Measurements from ENCODE around the gene OASL. TPM values are rescaled to one million over a fixed set of nuclear protein-coding genes. Genes with fewer than 3 reads are reported as not detected.

The OASL gene
- total RNA-seq, 1 donor from 2014 or later: 0.58 TPM

GRCh38 chr12:121060149-121061001 lies 21.3 kb upstream of the OASL start:
- peak; percentile 51 for TF ChIP-seq CTCF (IDR thresholded peaks at IDR 0.05; ENCODE audit: insufficient read depth, low read length, poor library complexity, severe bottlenecking)
- no peak for DNase-seq (ENCODE audit: low read depth)
- Histone ChIP-seq H3K4me3 (ENCODE audit: low read depth, low read length) (no peak overlapping the region), H3K36me3 (ENCODE audit: control insufficient read depth, insufficient read depth, low read length) (no peaks in the 10 kb centered on the region), H3K27me3 (ENCODE audit: control insufficient read depth, insufficient read depth, low read length) (peaks cover 2% of the 10 kb centered on the region)

DNA sequence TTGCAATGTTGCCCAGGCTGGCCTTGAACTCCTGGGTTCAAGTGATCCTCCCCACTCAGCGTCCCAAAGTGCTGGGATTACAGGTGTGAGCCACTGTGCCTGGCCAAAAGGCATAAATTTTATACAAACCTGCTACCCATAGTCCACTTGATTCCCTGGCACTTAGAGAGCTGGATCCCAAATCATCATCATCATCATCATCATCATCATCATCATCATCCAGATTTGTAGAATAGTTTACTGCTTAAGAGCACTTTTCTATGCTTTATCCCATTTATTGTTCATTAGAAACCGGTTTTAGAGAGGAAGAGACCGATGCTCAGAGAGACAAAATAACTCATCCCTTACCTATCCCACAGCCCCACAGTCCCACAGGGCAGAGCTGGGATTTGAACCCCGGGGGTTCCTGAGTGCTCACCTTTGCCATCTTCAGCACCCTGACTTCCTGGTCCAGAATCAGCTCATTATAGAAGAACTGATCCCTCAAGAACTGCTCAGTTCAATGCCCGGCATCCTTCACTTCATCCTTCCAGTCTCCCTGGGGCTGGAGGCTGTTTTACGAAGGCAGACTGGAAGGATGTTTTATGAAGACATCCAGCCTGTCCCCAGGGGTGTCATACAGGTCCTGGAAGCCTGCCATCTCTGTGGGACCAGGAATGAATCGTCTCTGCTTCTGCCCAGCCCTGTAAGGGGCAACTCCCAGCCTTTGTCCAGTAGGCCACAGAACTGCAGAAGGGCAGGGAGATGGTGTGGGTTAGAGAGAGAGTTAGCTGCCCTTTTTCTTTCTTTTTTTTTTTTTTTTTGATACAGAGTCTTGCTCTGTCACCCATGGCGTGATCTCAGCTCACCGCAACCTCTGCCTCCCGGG lies 20.2 kb upstream of the OASL start:
- Histone ChIP-seq H3K4me3 (ENCODE audit: low read depth, low read length) (no peak overlapping the region), H3K36me3 (ENCODE audit: control insufficient read depth, insufficient read depth, low read length) (no peaks in the 10 kb centered on the region), H3K27me3 (ENCODE audit: control insufficient read depth, insufficient read depth, low read length) (peaks cover 2% of the 10 kb centered on the region)
- no peak for TF ChIP-seq CTCF (IDR thresholded peaks at IDR 0.05; ENCODE audit: insufficient read depth, low read length, poor library complexity, severe bottlenecking)
- DNase-seq (ENCODE audit: low read depth): no peak

DNA sequence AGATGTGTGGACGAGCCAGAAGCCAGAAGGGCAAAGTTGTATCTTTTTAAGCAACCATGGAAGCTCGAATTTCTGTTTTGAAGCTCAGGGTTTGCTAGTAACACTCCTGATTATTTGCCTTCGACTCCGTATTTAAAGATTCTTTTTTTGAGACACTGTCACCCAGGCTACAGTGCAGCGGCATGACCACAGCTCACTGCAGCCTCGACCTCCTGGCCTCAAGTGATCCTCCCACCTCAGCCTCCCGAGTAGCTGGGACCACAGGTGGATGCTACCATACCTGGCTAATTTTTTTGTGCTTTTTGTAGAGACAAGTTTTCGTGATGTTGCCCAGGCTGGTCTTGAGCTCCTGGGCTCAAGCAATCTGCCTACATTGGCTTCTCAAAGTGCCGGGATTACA lies 18.7 kb upstream of the OASL start:
- Histone ChIP-seq H3K4me3 (ENCODE audit: low read depth, low read length) (no peak overlapping the region), H3K27me3 (ENCODE audit: control insufficient read depth, insufficient read depth, low read length) (no peaks in the 10 kb centered on the region), H3K36me3 (ENCODE audit: control insufficient read depth, insufficient read depth, low read length) (no peaks in the 10 kb centered on the region)
- no peak for DNase-seq (ENCODE audit: low read depth)
- TF ChIP-seq CTCF (IDR thresholded peaks at IDR 0.05; ENCODE audit: insufficient read depth, low read length, poor library complexity, severe bottlenecking): no peak

- H3K36me3 ChIP-seq (ENCODE audit: control insufficient read depth, insufficient read depth, low read length): no peaks in the 10 kb centered on the region
- no peak overlapping the region for H3K4me3 ChIP-seq (ENCODE audit: low read depth, low read length)
- no peak for DNase-seq (ENCODE audit: low read depth)
- H3K27me3 ChIP-seq (ENCODE audit: control insufficient read depth, insufficient read depth, low read length): no peaks in the 10 kb centered on the region
- TF ChIP-seq CTCF (IDR thresholded peaks at IDR 0.05; ENCODE audit: insufficient read depth, low read length, poor library complexity, severe bottlenecking): no peak
Observed at GRCh38 chr12:121053706-121054105, 14.7 kb upstream of the OASL start.

DNA sequence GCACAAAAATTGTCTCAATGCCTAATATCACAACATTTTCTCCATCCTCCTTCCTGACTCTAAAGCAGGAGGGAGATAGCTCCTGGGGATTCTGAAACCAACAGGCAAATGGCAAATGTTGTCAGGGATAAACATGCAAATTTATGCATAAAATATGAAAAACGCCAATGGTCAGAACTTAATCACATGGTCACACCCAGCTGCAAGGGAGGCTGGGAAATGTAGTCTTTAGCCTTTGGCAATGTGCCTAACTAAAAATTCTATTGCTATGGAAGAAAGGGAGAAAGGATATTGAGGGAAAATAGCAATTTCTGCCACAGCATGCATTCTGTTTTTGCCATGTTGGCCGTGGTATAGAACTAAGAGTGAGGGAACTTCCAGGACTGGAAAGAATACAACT lies 11.7 kb upstream of the OASL start:
- TF ChIP-seq CTCF (IDR thresholded peaks at IDR 0.05; ENCODE audit: insufficient read depth, low read length, poor library complexity, severe bottlenecking): no peak
- Histone ChIP-seq H3K27me3 (ENCODE audit: control insufficient read depth, insufficient read depth, low read length) (no peaks in the 10 kb centered on the region), H3K4me3 (ENCODE audit: low read depth, low read length) (no peak overlapping the region), H3K36me3 (ENCODE audit: control insufficient read depth, insufficient read depth, low read length) (no peaks in the 10 kb centered on the region)
- no peak for DNase-seq (ENCODE audit: low read depth)

Data from kidney epithelial cell (primary cell).